Upper lobe of left lung (tissue), 6 donors: ENCODE results near the gene SLC25A22. TPM values are rescaled to one million over a fixed set of nuclear protein-coding genes. Genes with fewer than 3 reads are reported as not detected.

Experiments used
- ATAC-seq, 2 donors: fragments of 200-7000 bp; cut with Tn5 transposase; one replicate each; pipeline ENCODE4 v1.9.1; 2022; ENCODE audit warnings: mild to moderate bottlenecking in 2 of 2, moderate library complexity in 2 of 2; ENCODE audit not compliant: low FRiP score in 2 of 2
- DNase-seq, 2 donors: peaks; one replicate each; pipeline ENCODE4 v3.0.0-alpha.2; 2019 to 2020
- H3K27ac ChIP-seq, 4 donors: fragments of 200-600 bp; sonication (generic); one replicate each; pipeline ENCODE4 v1.5.1; 2016 to 2019
- H3K27me3 ChIP-seq, 4 donors: fragments of 200-600 bp; sonication (generic); one replicate each; pipeline ENCODE4 v1.5.1; 2017 to 2019
- H3K36me3 ChIP-seq, 4 donors: fragments of 200-600 bp; sonication (generic); one replicate each; pipeline ENCODE4 v1.5.1; 2016 to 2019
- H3K4me1 ChIP-seq, 4 donors: fragments of 200-600 bp; sonication (generic); one replicate each; pipeline ENCODE4 v1.5.1; 2018 to 2019
- H3K4me3 ChIP-seq, 4 donors: fragments of 200-600 bp; sonication (generic); one replicate each; pipeline ENCODE4 v1.5.1; 2017 to 2019; ENCODE audit warnings: mild to moderate bottlenecking in 2 of 4, moderate library complexity in 1 of 4
- H3K9me3 ChIP-seq, 4 donors: fragments of 200-600 bp; sonication (generic); one replicate each; pipeline ENCODE4 v1.5.1; 2018 to 2019
- EP300 ChIP-seq, 4 donors: sonication (generic); formaldehyde crosslinking; IDR thresholded peaks; one replicate each; pipeline ENCODE4 v1.5.1; 2017; ENCODE audit warnings: antibody characterized with exemption in 4 of 4, control low read depth in 2 of 4
- POLR2A ChIP-seq, 4 donors: fragments of 450-650 bp; IDR thresholded peaks; one replicate each; pipeline ENCODE4 v1.5.1; 2016 to 2017; ENCODE audit warnings: antibody characterized with exemption in 4 of 4, mild to moderate bottlenecking in 2 of 4
- POLR2AphosphoS5 ChIP-seq, 2 donors: sonication (generic); formaldehyde crosslinking; IDR thresholded peaks; one replicate each; pipeline ENCODE4 v1.5.1; 2017; ENCODE audit warnings: antibody characterized with exemption in 2 of 2
- WGBS, 2 donors: methylation state at CpG; one replicate each; pipeline ENCODE4 v1.1.5; 2017 to 2018; 5-methylcytosine and 5-hydroxymethylcytosine counted together
- total RNA-seq, 6 donors: library from RNA; depleted of rRNA in 4 of 6; stranded (reverse); fragments of >200 nt in 4 of 6; gene quantifications; one replicate each; pipeline versions ENCODE4 v1.1.0 to v1.2.1, GENCODE V29; 2016 to 2021
- TF ChIP-seq, protein P1 (sequence below), 6 experiments: fragments of 450-650 bp in 4 of 6; fragments of 200-600 bp in 2 of 6; sonication (generic) in 2 of 6; IDR thresholded peaks; one replicate each; pipeline ENCODE4 v1.5.1; 2016 to 2019; ENCODE audit warnings: antibody characterized with exemption in 6 of 6
- donor health status: DM: no; HTN: no; CAD: no; lungs with moderate emphysema.
- donor health status: DM: no; HTN: yes; CAD: no; lungs with severe emphysema.

Gene SLC25A22
- total RNA-seq, 6 donors from 2014 or later = 13.6 to 29.3 (median 22.3) TPM

DNA sequence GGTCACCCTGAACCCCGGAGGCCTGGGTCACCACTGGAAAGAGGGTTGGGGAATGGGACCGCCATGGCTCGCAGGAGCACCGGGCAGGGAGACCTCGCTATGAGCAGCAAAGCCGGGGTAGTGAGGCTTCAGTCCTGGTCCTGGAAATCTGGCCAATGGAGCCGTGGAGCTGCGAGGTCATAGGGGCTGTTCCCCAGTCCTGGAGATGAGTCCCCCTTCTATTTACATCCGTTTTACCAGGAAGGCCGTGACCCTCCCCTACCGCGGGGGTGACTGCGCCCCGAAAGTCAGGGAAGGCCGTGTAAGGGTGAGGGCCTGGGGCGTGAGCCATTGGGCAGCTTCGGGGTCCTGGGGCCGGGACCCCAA is 6.5 kb upstream of the SLC25A22 start:
- H3K27ac ChIP-seq = peak overlapping the region; percentile 90 to 96 (median 93)

DNA sequence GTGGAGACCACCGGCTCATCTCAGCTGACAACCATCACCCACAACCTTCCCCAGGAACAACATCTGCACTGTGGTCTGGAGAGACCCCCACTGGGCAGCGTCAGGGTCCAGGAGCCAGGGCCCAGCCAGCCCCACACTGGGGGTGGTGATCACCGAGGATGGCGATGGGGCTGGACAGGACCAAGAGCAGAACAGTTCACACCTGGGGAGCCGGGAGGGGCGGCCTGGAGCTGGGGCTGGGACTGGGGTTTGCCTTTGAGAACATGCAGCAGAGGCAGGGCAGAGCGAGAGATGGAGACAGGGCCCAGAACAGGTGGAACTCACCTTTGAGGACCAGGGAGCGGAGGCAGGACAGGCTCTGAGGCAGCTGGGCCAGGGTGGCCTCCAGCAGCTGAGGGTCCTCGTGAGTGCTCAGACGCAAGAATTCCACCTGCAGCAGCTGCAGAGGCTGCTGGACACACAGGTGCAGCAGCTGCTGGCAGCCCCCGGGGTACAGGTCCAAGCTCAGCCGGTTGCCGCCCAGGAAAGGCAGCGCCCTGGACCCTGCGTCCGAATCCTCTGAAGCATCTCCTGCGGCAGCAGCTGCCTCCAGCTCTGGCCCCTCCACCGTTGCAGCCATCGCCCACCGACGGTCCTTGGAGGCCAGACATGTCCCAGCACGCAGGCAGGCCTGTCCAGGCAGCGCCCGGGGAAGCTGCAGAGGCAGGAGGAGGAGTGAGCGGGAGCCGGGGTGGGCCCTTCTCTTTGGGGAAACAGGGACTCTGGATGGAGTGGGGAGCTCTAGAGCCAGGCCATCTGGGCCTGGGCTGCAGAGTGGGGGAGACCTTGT is 5.9 kb upstream of the SLC25A22 start:
- DNase-seq = peak in 1 of 2 donors; percentile 80
- peaks cover 0 to 32% (median 8%) of the 10 kb centered on the region in 4 donors for H3K36me3 ChIP-seq
- H3K27me3 ChIP-seq = no peaks in the 10 kb centered on the region
- no peak for TF ChIP-seq POLR2A (IDR thresholded peaks at IDR 0.05)
- TF ChIP-seq, protein P1, sequence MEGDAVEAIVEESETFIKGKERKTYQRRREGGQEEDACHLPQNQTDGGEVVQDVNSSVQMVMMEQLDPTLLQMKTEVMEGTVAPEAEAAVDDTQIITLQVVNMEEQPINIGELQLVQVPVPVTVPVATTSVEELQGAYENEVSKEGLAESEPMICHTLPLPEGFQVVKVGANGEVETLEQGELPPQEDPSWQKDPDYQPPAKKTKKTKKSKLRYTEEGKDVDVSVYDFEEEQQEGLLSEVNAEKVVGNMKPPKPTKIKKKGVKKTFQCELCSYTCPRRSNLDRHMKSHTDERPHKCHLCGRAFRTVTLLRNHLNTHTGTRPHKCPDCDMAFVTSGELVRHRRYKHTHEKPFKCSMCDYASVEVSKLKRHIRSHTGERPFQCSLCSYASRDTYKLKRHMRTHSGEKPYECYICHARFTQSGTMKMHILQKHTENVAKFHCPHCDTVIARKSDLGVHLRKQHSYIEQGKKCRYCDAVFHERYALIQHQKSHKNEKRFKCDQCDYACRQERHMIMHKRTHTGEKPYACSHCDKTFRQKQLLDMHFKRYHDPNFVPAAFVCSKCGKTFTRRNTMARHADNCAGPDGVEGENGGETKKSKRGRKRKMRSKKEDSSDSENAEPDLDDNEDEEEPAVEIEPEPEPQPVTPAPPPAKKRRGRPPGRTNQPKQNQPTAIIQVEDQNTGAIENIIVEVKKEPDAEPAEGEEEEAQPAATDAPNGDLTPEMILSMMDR (IDR thresholded peaks at IDR 0.05) = no peak
- TF ChIP-seq POLR2AphosphoS5 (IDR thresholded peaks at IDR 0.05) = no peak
- TF ChIP-seq EP300 (IDR thresholded peaks at IDR 0.05) = no peak
- H3K4me1 ChIP-seq = peaks cover 21 to 35% (median 28%) of the 10 kb centered on the region in 4 donors
- H3K27ac ChIP-seq = peak overlapping the region in 3 of 4 donors; percentile 90 to 96 (median 95)
- WGBS, 2 donors = 56 to 66% methylated on average over 22 to 26 of the region's 26 CpGs
- no peaks in the 10 kb centered on the region for H3K9me3 ChIP-seq
- H3K4me3 ChIP-seq = peak overlapping the region in 3 of 4 donors; percentile 61 to 82 (median 62)
- ATAC-seq = no peak

More for the DNA sequence above, 6.5 kb upstream of the SLC25A22 start:
- H3K4me3 ChIP-seq = peak overlapping the region; percentile 57 to 82 (median 62)
- H3K36me3 ChIP-seq = peaks cover 0 to 29% (median 8%) of the 10 kb centered on the region in 4 donors
- ATAC-seq (no peak), DNase-seq (no peak)
- no peaks in the 10 kb centered on the region for H3K27me3 ChIP-seq
- WGBS, 2 donors = 6 to 8% methylated on average over 15 to 18 of the region's 18 CpGs
- H3K9me3 ChIP-seq = no peaks in the 10 kb centered on the region
- TF ChIP-seq POLR2AphosphoS5 (IDR thresholded peaks at IDR 0.05) (no peak), POLR2A (IDR thresholded peaks at IDR 0.05) (no peak), EP300 (IDR thresholded peaks at IDR 0.05) (no peak)
- TF ChIP-seq, protein P1 (IDR thresholded peaks at IDR 0.05) = peak in 1 of 6 experiments; percentile 12
- H3K4me1 ChIP-seq = peaks cover 21 to 36% (median 28%) of the 10 kb centered on the region in 4 donors

DNA sequence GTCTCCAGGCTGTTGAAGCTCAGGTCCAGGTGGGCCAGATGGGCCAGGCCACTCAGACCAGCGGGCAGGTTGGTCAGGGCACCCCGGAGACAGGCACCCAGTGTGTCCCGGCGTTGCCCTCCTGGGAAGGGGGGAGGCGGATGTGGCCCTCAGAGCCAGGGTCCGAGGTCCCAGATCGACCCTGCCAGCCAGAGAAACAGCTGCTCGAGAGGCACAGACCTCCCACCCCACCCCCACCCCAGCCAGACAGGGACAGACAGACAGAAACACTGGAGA is 5.3 kb upstream of the SLC25A22 start:
- Histone ChIP-seq H3K9me3 (no peaks in the 10 kb centered on the region), H3K4me1 (peaks cover 19 to 33% (median 25%) of the 10 kb centered on the region in 4 donors), H3K36me3 (peaks cover 0 to 34% (median 8%) of the 10 kb centered on the region in 4 donors), H3K4me3 (no peak overlapping the region), H3K27ac (no peak overlapping the region), H3K27me3 (no peaks in the 10 kb centered on the region)
- TF ChIP-seq POLR2A (IDR thresholded peaks at IDR 0.05) (no peak), EP300 (IDR thresholded peaks at IDR 0.05) (no peak), POLR2AphosphoS5 (IDR thresholded peaks at IDR 0.05) (no peak)
- TF ChIP-seq, protein P1 (IDR thresholded peaks at IDR 0.05) = no peak
- DNase-seq = no peak
- WGBS, 2 donors = 60 to 83% methylated on average over 1 to 7 of the region's 8 CpGs
- no peak for ATAC-seq

DNA sequence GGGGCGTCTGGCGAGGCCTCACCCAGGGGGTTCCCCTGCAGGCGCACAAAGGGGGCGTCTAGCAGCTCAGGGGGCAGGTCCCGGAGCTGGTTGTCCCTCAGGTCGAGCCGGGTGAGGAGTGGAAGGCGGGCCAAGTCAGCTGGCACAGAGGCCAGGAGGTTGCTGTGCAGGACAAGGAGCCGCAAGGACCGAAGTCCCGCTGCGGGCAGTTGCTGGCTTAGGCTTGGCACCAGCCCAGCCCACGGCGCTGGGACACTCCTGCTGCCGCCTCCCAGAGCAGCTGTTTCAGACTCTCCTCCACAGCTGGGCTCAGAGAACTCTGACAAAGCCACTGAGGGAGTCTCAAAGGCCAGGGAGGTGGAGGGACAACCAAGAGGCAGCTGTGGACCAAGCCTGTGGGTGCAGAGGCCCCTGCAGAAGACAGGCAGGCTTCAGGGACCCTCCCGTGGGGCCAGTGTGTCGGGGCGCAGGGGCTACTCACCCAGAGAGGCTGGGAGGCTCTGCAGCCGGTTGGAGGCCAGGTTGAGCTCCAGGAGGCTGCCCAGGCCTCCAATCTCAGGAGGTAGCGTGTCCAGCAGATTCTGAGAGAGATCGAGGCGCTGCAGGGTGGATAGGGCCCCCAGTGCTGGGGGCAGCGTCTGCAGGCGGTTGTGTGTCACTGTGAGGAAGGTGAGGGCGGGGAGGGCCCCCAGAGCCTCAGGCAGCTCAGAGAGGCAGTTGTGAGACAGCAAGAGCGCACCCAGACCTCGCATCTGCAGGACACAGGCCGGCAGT is 4.8 kb upstream of the SLC25A22 start:
- Histone ChIP-seq H3K4me1 (peaks cover 19 to 32% (median 22%) of the 10 kb centered on the region in 4 donors), H3K9me3 (no peaks in the 10 kb centered on the region), H3K27me3 (no peaks in the 10 kb centered on the region), H3K4me3 (no peak overlapping the region), H3K27ac (no peak overlapping the region), H3K36me3 (peaks cover 0 to 34% (median 8%) of the 10 kb centered on the region in 4 donors)
- TF ChIP-seq POLR2A (IDR thresholded peaks at IDR 0.05) (no peak), EP300 (IDR thresholded peaks at IDR 0.05) (no peak), POLR2AphosphoS5 (IDR thresholded peaks at IDR 0.05) (no peak)
- TF ChIP-seq, protein P1 (IDR thresholded peaks at IDR 0.05) = no peak
- ATAC-seq (no peak), DNase-seq (peak in 1 of 2 donors; percentile 79)
- WGBS, 2 donors = 84 to 95% methylated on average over 8 to 27 of the region's 28 CpGs
